HEK293 (cell line): ENCODE measurements around the gene CHMP5.

Experiments
- CTCF ChIA-PET: fragments of 350-600 bp; formaldehyde crosslinking; extraction: SDS; loops from one replicate; lab custom pipeline; 2021; ENCODE audit warnings: antibody characterized with exemption; lab: Yijun Ruan, JAX
- POLR2A ChIA-PET: fragments of 300-600 bp; formaldehyde crosslinking; extraction: SDS; loops from one replicate; lab custom pipeline; 2020; ENCODE audit warnings: antibody characterized with exemption, inconsistent platforms; lab: Yijun Ruan, JAX
- H3K27ac ChIP-seq: fragments of 200-500 bp; sonication (Bioruptor generic); 2 replicates; pipeline ENCODE4 v1.5.1; 2014; ENCODE audit warnings: low read depth, low read length, control low read depth, inconsistent platforms; ENCODE audit errors: extremely low read depth
- H3K36me3 ChIP-seq, 2 experiments: fragments of 200-500 bp in 1 of 2; sonication (Bioruptor generic) in 1 of 2; 1 replicate in 1 of 2; 2 replicates in 1 of 2; pipeline ENCODE4 v1.5.1; 2014 to 2017; ENCODE audit warnings: inconsistent platforms in 2 of 2, low read length in 2 of 2; ENCODE audit not compliant: control insufficient read depth in 2 of 2, insufficient read depth in 1 of 2
- H3K4me1 ChIP-seq: fragments of 200-500 bp; sonication (Bioruptor generic); 2 replicates; pipeline ENCODE4 v1.5.1; 2014; ENCODE audit warnings: mild to moderate bottlenecking, low read length, inconsistent platforms; ENCODE audit not compliant: control insufficient read depth, insufficient read depth
- H3K4me3 ChIP-seq: 2 replicates; pipeline ENCODE4 v1.5.1; 2011; ENCODE audit warnings: low read depth, mild to moderate bottlenecking, control low read depth, low read length, moderate library complexity
- H3K9me3 ChIP-seq: fragments of 200-500 bp; sonication (Bioruptor generic); 2 replicates; pipeline ENCODE4 v1.5.1; 2014; ENCODE audit warnings: low read depth, low read length, inconsistent platforms; ENCODE audit not compliant: control insufficient read depth, insufficient read depth
- GLI2 ChIP-seq: fragments of 450-650 bp; formaldehyde crosslinking; IDR thresholded peaks from 2 replicates; pipeline ENCODE4; 2017; ENCODE audit warnings: missing biosample characterization, missing genetic modification characterization, low read depth, borderline replicate concordance
- HOXA7 ChIP-seq: sonication (generic); formaldehyde crosslinking; IDR thresholded peaks from 2 replicates; pipeline ENCODE4 v1.8.1; 2022; ENCODE audit warnings: missing genetic modification reagents, borderline replicate concordance
- HOXC10 ChIP-seq: sonication (generic); formaldehyde crosslinking; IDR thresholded peaks from 2 replicates; pipeline ENCODE4 v1.8.1; 2023; ENCODE audit warnings: mild to moderate bottlenecking, missing genetic modification reagents
- HOXD13 ChIP-seq: sonication (generic); formaldehyde crosslinking; IDR thresholded peaks from 2 replicates; pipeline ENCODE4 v1.8.0; 2022; ENCODE audit warnings: missing genetic modification reagents, borderline replicate concordance
- KLF10 ChIP-seq: fragments of 450-650 bp; IDR thresholded peaks from 2 replicates; pipeline ENCODE4 v1.5.1; 2018; ENCODE audit warnings: missing biosample characterization, mild to moderate bottlenecking, missing genetic modification characterization
- PBX3 ChIP-seq: sonication (generic); formaldehyde crosslinking; IDR thresholded peaks from 2 replicates; pipeline ENCODE4 v1.8.1; 2022; ENCODE audit warnings: mild to moderate bottlenecking, moderate library complexity, missing genetic modification reagents
- ZBTB7A ChIP-seq: fragments of 450-650 bp; formaldehyde crosslinking; IDR thresholded peaks from 2 replicates; pipeline ENCODE4 v1.5.1; 2016; ENCODE audit warnings: low read depth, missing biosample characterization, missing genetic modification characterization
- ZFHX2 ChIP-seq: fragments of 450-650 bp; formaldehyde crosslinking; conservative IDR thresholded peaks from 2 replicates; pipeline ENCODE4 v1.5.1; 2016; ENCODE audit warnings: missing biosample characterization, missing genetic modification characterization
- ZNF112 ChIP-seq: fragments of 450-650 bp; formaldehyde crosslinking; IDR thresholded peaks from 2 replicates; pipeline ENCODE4 v1.5.0; 2017; ENCODE audit warnings: missing biosample characterization, missing genetic modification characterization
- ZNF133 ChIP-seq: fragments of 450-650 bp; formaldehyde crosslinking; IDR thresholded peaks from 2 replicates; pipeline ENCODE4 v1.5.1; 2016; ENCODE audit warnings: missing biosample characterization, missing genetic modification characterization
- ZNF146 ChIP-seq: fragments of 450-650 bp; formaldehyde crosslinking; IDR thresholded peaks from 2 replicates; pipeline ENCODE4 v1.5.1; 2016; ENCODE audit warnings: missing biosample characterization, missing genetic modification characterization
- ZNF157 ChIP-seq: fragments of 450-650 bp; formaldehyde crosslinking; IDR thresholded peaks from 2 replicates; pipeline ENCODE4 v1.5.1; 2016; ENCODE audit warnings: missing biosample characterization, missing genetic modification characterization
- ZNF202 ChIP-seq: fragments of 450-650 bp; formaldehyde crosslinking; IDR thresholded peaks from 2 replicates; pipeline ENCODE4 v1.5.1; 2016; ENCODE audit warnings: missing biosample characterization, missing genetic modification characterization, borderline replicate concordance
- ZNF391 ChIP-seq: fragments of 450-650 bp; formaldehyde crosslinking; IDR thresholded peaks from 2 replicates; pipeline ENCODE4 v1.5.1; 2016; ENCODE audit warnings: low read depth, missing biosample characterization, missing genetic modification characterization, borderline replicate concordance
- ZNF398 ChIP-seq: fragments of 450-650 bp; formaldehyde crosslinking; IDR thresholded peaks from 2 replicates; pipeline ENCODE4 v1.5.1; 2017; ENCODE audit warnings: missing biosample characterization, missing genetic modification characterization
- ZNF416 ChIP-seq: fragments of 450-650 bp; formaldehyde crosslinking; IDR thresholded peaks from 2 replicates; pipeline ENCODE4 v1.5.1; 2016; ENCODE audit warnings: missing biosample characterization, missing genetic modification characterization
- ZNF449 ChIP-seq: fragments of 450-650 bp; formaldehyde crosslinking; IDR thresholded peaks from 2 replicates; pipeline ENCODE4 v1.5.1; 2017; ENCODE audit warnings: missing biosample characterization, mild to moderate bottlenecking, missing genetic modification characterization, moderate library complexity
- ZNF530 ChIP-seq: fragments of 450-650 bp; formaldehyde crosslinking; IDR thresholded peaks from 2 replicates; pipeline ENCODE4 v1.5.1; 2016; ENCODE audit warnings: low read depth, missing biosample characterization, missing genetic modification characterization
- ZNF555 ChIP-seq: fragments of 450-650 bp; formaldehyde crosslinking; conservative IDR thresholded peaks from 2 replicates; pipeline ENCODE4 v1.5.1; 2017; ENCODE audit warnings: missing biosample characterization, mild to moderate bottlenecking, missing genetic modification characterization, inconsistent platforms
- ZNF571 ChIP-seq: fragments of 450-650 bp; formaldehyde crosslinking; IDR thresholded peaks from 2 replicates; pipeline ENCODE4 v1.5.0; 2017; ENCODE audit warnings: missing biosample characterization, missing genetic modification characterization
- ZNF580 ChIP-seq: fragments of 450-650 bp; formaldehyde crosslinking; IDR thresholded peaks from 2 replicates; pipeline ENCODE4 v1.5.1; 2016; ENCODE audit warnings: missing biosample characterization, missing genetic modification characterization
- ZNF623 ChIP-seq: fragments of 450-650 bp; formaldehyde crosslinking; IDR thresholded peaks from 2 replicates; pipeline ENCODE4 v1.5.1; 2016; ENCODE audit warnings: missing biosample characterization, missing genetic modification characterization
- ZNF658 ChIP-seq: fragments of 450-650 bp; formaldehyde crosslinking; IDR thresholded peaks from 2 replicates; pipeline ENCODE4; 2016; ENCODE audit warnings: missing biosample characterization, missing genetic modification characterization
- ZNF747 ChIP-seq: fragments of 450-650 bp; formaldehyde crosslinking; IDR thresholded peaks from 2 replicates; pipeline ENCODE4 v1.5.1; 2016; ENCODE audit warnings: missing biosample characterization, missing genetic modification characterization
- ZNF776 ChIP-seq: fragments of 450-650 bp; formaldehyde crosslinking; IDR thresholded peaks from 2 replicates; pipeline ENCODE4 v1.5.0; 2017; ENCODE audit warnings: missing biosample characterization, missing genetic modification characterization, borderline replicate concordance
- ZSCAN16 ChIP-seq: fragments of 450-650 bp; formaldehyde crosslinking; IDR thresholded peaks from 2 replicates; pipeline ENCODE4 v1.5.1; 2016; ENCODE audit warnings: missing biosample characterization, missing genetic modification characterization

Gene CHMP5

GRCh38 chr9:33306037-33306436 lies 41.2 kb downstream of the CHMP5 start:
- H3K4me1 ChIP-seq: no peaks in the 10 kb centered on the region
- no peaks in the 10 kb centered on the region for H3K9me3 ChIP-seq
- no peak overlapping the region for H3K4me3 ChIP-seq
- no peak overlapping the region for H3K27ac ChIP-seq
- CTCF ChIA-PET: no interaction called here
- POLR2A ChIA-PET: no interaction called here
- peaks cover 63 to 100% of the 10 kb centered on the region in 2 experiments for H3K36me3 ChIP-seq
- TF ChIP-seq ZNF202 (tag by site-specific recombination) (no peak), PBX3 (CRISPR knock-in tag) (no peak), ZFHX2 (tag by site-specific recombination) (no peak), ZNF580 (tag by site-specific recombination) (no peak), ZNF416 (tag by site-specific recombination) (no peak), ZNF449 (tag by site-specific recombination) (no peak)

GRCh38 chr9:33307067-33307466 lies 42.2 kb downstream of the CHMP5 start:
- peaks cover 60 to 100% of the 10 kb centered on the region in 2 experiments for H3K36me3 ChIP-seq
- CTCF ChIA-PET: no interaction called here
- H3K4me3 ChIP-seq: no peak overlapping the region
- TF ChIP-seq HOXA7 (CRISPR knock-in tag) (no peak), ZNF571 (tag by site-specific recombination) (no peak), ZNF530 (tag by site-specific recombination) (no peak), ZNF112 (no peak), GLI2 (tag by site-specific recombination) (no peak)
- H3K4me1 ChIP-seq: no peaks in the 10 kb centered on the region
- POLR2A ChIA-PET: no interaction called here
- H3K9me3 ChIP-seq: no peaks in the 10 kb centered on the region
- H3K27ac ChIP-seq: no peak overlapping the region

GRCh38 chr9:33309903-33310302 lies 45.1 kb downstream of the CHMP5 start:
- ChIA-PET POLR2A (no interaction called here), CTCF (interaction anchor here (0.6 to 1.1 kb wide), 3 partner anchors 19 to 234 kb away, joined by 3 to 4 read pairs (median 3); partner anchors contain the start of genes NFX1 and SMU1)
- Histone ChIP-seq H3K9me3 (no peaks in the 10 kb centered on the region), H3K4me1 (no peaks in the 10 kb centered on the region), H3K4me3 (no peak overlapping the region), H3K36me3 (peaks cover 53 to 95% of the 10 kb centered on the region in 2 experiments), H3K27ac (no peak overlapping the region)
- TF ChIP-seq ZNF658 (tag by site-specific recombination): no peak
- TF ChIP-seq ZNF398 (tag by site-specific recombination): no peak
- no peak for TF ChIP-seq ZNF391 (tag by site-specific recombination)
- TF ChIP-seq ZNF623 (tag by site-specific recombination): no peak
- no peak for TF ChIP-seq HOXD13 (CRISPR knock-in tag)
- no peak for TF ChIP-seq KLF10 (tag by site-specific recombination)
- no peak for TF ChIP-seq ZNF555 (tag by site-specific recombination)
- no peak for TF ChIP-seq ZNF747 (tag by site-specific recombination)
- no peak for TF ChIP-seq ZNF449 (tag by site-specific recombination)
- TF ChIP-seq ZNF157: no peak
- no peak for TF ChIP-seq ZBTB7A (tag by site-specific recombination)
- no peak for TF ChIP-seq ZNF133 (tag by site-specific recombination)
- no peak for TF ChIP-seq ZSCAN16 (tag by site-specific recombination)
- TF ChIP-seq HOXC10 (CRISPR knock-in tag): no peak
- TF ChIP-seq ZNF146: no peak
- no peak for TF ChIP-seq ZNF776
